Lower lobe of right lung (tissue), 2 donors: ENCODE data around the gene DES. TPM values are rescaled to one million over a fixed set of nuclear protein-coding genes. Genes with fewer than 3 reads are reported as not detected.
A peak's percentile ranks its signal among the peaks of the same experiment; 100 is the strongest.

ENCODE experiments used
- ATAC-seq, 2 donors: fragments of 200-7000 bp; cut with Tn5 transposase; one replicate each; pipeline ENCODE4 v1.9.1; 2020 to 2022; ENCODE audit warnings: mild to moderate bottlenecking in 2 of 2, moderate library complexity in 2 of 2
- DNase-seq: peaks from one replicate; pipeline ENCODE4 v3.0.0-alpha.2; 2020
- H3K27ac ChIP-seq: fragments of 200-600 bp; one replicate; pipeline ENCODE4 v1.8.0; 2022
- H3K27me3 ChIP-seq: fragments of 200-600 bp; one replicate; pipeline ENCODE4 v1.8.0; 2022; ENCODE audit warnings: low read depth
- H3K36me3 ChIP-seq: fragments of 200-600 bp; one replicate; pipeline ENCODE4 v1.8.0; 2022; ENCODE audit warnings: mild to moderate bottlenecking
- H3K4me1 ChIP-seq: fragments of 200-600 bp; one replicate; pipeline ENCODE4 v1.8.0; 2022
- H3K4me3 ChIP-seq: fragments of 200-600 bp; one replicate; pipeline ENCODE4 v1.8.0; 2022; ENCODE audit warnings: mild to moderate bottlenecking
- H3K9me3 ChIP-seq: fragments of 200-600 bp; one replicate; pipeline ENCODE4 v1.8.0; 2022
- intact Hi-C: fragments of 100-400 bp; cut with DNase I; formaldehyde crosslinking; loops from one replicate; pipeline ENCODE4 v1.11.0; 2022
- total RNA-seq: library from RNA; stranded (reverse); fragmentation: NEBNext Ultra II Directional; extraction: Animal tissue kit (Norgen Biotek cat#: 25700); gene quantifications from one replicate; pipeline ENCODE4 v1.2.1, GENCODE V29; 2021
- TF ChIP-seq, protein P1 (sequence below): fragments of 200-600 bp; IDR thresholded peaks from one replicate; pipeline ENCODE4 v1.8.0; 2022; ENCODE audit warnings: antibody characterized with exemption, mild to moderate bottlenecking
- donor health status: DM: no; HTN: yes; CAD: no; lungs with severe emphysema.

Gene DES
- total RNA-seq, 1 donor from 2014 or later = 64.5 TPM

DNA sequence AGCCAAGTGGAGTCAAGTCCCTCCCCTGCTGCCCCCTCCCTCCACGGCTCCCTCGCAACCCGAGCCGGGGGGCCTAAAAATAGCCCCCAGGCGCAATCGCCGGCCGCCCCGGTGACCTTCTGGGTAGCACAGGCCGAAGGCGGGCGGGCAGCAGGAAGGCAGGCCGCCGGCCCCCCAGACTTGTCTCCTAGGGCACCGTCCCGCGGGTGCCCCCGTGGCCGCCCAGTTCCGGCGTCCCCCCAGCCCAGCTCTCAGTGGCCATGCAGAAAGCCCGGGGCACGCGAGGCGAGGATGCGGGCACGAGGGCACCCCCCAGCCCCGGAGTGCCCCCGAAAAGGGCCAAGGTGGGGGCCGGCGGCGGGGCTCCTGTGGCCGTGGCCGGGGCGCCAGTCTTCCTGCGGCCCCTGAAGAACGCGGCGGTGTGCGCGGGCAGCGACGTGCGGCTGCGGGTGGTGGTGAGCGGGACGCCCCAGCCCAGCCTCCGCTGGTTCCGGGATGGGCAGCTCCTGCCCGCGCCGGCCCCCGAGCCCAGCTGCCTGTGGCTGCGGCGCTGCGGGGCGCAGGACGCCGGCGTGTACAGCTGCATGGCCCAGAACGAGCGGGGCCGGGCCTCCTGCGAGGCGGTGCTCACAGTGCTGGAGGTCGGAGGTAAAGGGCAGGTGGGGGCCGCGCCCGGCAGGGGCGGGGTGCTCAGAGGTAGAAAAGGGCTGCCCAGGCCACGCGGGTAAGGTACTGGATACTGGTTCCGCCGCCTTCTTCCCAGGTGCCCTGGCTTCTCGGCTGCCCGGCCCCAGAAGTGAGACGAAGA, 16.7 kb downstream of the DES start, which contains the start of gene SPEG:
SPEG (plus strand) TSS at position 126 of the 808 bp plus-strand sequence; CDS start at position 261, 135 bp downstream.
- ATAC-seq (peak; percentile 36 to 44), DNase-seq (no peak)
- H3K4me1 ChIP-seq = no peaks in the 10 kb centered on the region
- H3K4me3 ChIP-seq = no peak within 1 kb of the TSS
- H3K36me3 ChIP-seq = no peaks in the 10 kb centered on the region
- H3K27ac ChIP-seq = no peak within 1 kb of the TSS
- peaks cover 42% of the 10 kb centered on the region for H3K27me3 ChIP-seq
- intact Hi-C loops = no loop called here
- H3K9me3 ChIP-seq = no peaks in the 10 kb centered on the region
- TF ChIP-seq, protein P1, sequence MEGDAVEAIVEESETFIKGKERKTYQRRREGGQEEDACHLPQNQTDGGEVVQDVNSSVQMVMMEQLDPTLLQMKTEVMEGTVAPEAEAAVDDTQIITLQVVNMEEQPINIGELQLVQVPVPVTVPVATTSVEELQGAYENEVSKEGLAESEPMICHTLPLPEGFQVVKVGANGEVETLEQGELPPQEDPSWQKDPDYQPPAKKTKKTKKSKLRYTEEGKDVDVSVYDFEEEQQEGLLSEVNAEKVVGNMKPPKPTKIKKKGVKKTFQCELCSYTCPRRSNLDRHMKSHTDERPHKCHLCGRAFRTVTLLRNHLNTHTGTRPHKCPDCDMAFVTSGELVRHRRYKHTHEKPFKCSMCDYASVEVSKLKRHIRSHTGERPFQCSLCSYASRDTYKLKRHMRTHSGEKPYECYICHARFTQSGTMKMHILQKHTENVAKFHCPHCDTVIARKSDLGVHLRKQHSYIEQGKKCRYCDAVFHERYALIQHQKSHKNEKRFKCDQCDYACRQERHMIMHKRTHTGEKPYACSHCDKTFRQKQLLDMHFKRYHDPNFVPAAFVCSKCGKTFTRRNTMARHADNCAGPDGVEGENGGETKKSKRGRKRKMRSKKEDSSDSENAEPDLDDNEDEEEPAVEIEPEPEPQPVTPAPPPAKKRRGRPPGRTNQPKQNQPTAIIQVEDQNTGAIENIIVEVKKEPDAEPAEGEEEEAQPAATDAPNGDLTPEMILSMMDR = no peak

DNA sequence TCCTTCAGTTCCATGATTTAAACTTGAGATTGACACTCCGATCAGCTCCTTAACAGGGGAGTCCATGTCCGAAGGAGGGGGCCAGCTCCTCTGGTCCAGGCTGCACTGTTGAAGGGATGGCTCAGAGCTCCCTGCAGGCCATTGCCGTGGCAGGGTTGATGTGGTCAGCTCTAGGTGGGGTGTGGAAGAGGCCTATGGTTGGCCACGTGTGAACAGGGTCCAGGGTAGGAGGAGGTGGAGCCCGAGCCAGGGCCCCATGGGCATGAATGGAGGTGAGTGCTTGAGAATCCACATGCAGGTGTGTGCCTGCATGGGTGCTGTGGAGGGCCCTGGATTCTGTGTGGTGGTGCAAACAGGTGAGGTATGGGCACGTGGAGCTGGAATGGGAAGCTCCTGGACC, 17.5 kb downstream of the DES start:
- TF ChIP-seq, protein P1 = no peak
- DNase-seq (no peak), ATAC-seq (peak in 1 of 2 donors; percentile 21)
- Histone ChIP-seq H3K4me1 (no peaks in the 10 kb centered on the region), H3K36me3 (no peaks in the 10 kb centered on the region), H3K27me3 (peaks cover 42% of the 10 kb centered on the region), H3K9me3 (no peaks in the 10 kb centered on the region), H3K4me3 (no peak overlapping the region), H3K27ac (no peak overlapping the region)
- intact Hi-C loops = no loop called here

GRCh38 chr2:219436491-219436890, 18.3 kb downstream of the DES start:
- H3K27ac ChIP-seq = no peak overlapping the region
- ATAC-seq (no peak), DNase-seq (no peak)
- peaks cover 50% of the 10 kb centered on the region for H3K27me3 ChIP-seq
- H3K36me3 ChIP-seq = no peaks in the 10 kb centered on the region
- intact Hi-C loops = no loop called here
- no peak overlapping the region for H3K4me3 ChIP-seq
- peaks cover 5% of the 10 kb centered on the region for H3K4me1 ChIP-seq
- no peaks in the 10 kb centered on the region for H3K9me3 ChIP-seq
- TF ChIP-seq, protein P1 = no peak

- no peak for DNase-seq
- no peak overlapping the region for H3K27ac ChIP-seq
- TF ChIP-seq, protein P1 = no peak
- peaks cover 54% of the 10 kb centered on the region for H3K27me3 ChIP-seq
- H3K9me3 ChIP-seq = no peaks in the 10 kb centered on the region
- no peak overlapping the region for H3K4me3 ChIP-seq
- intact Hi-C loops = no loop called here
- no peak for ATAC-seq
- H3K36me3 ChIP-seq = no peaks in the 10 kb centered on the region
- H3K4me1 ChIP-seq = peaks cover 7% of the 10 kb centered on the region
Measured at GRCh38 chr2:219437141-219437540, 19.0 kb downstream of the DES start.

- no peak overlapping the region for H3K27ac ChIP-seq
- peaks cover 59% of the 10 kb centered on the region for H3K27me3 ChIP-seq
- no peak for ATAC-seq
- no peak for DNase-seq
- H3K9me3 ChIP-seq = no peaks in the 10 kb centered on the region
- intact Hi-C loops = no loop called here
- no peaks in the 10 kb centered on the region for H3K36me3 ChIP-seq
- peaks cover 7% of the 10 kb centered on the region for H3K4me1 ChIP-seq
- H3K4me3 ChIP-seq = no peak overlapping the region
- TF ChIP-seq, protein P1 = no peak
Measured at GRCh38 chr2:219437690-219438206, 19.6 kb downstream of the DES start.
